Brain microvascular endothelial cell (primary cell): ENCODE results near the gene CC2D1A.

Experiments
- DNase-seq: peaks from one replicate; pipeline ENCODE4 v3.0.0-alpha.2; 2020
- H3K27ac ChIP-seq: fragments of 250-450 bp; sonication (Bioruptor Pico); 2 replicates; pipeline ENCODE4 v1.5.1; 2020; ENCODE audit warnings: mild to moderate bottlenecking, moderate library complexity
- H3K27me3 ChIP-seq: fragments of 250-450 bp; sonication (Bioruptor Pico); replicated peaks from 2 replicates; pipeline ENCODE4 v1.5.1; 2020; ENCODE audit warnings: mild to moderate bottlenecking
- H3K36me3 ChIP-seq: fragments of 250-450 bp; sonication (Bioruptor Pico); replicated peaks from 2 replicates; pipeline ENCODE4 v1.5.1; 2020; ENCODE audit warnings: mild to moderate bottlenecking
- H3K4me3 ChIP-seq: 2 replicates; pipeline ENCODE4 v1.5.1; 2011; ENCODE audit warnings: low read depth, mild to moderate bottlenecking, control low read depth, low read length, moderate library complexity
- CTCF ChIP-seq: IDR thresholded peaks from 2 replicates; pipeline ENCODE4 v1.5.1; 2011; ENCODE audit warnings: low read depth, mild to moderate bottlenecking, moderate library complexity, low read length, control low read depth, inconsistent platforms; ENCODE audit errors: missing control alignments
- in situ Hi-C: cut with HindIII; loops from 2 replicates; pipeline ENCODE4 v1.10.0; 2017; ENCODE audit warnings: low sequenced_read_pairs, low pct_ligation_motif_present

CC2D1A gene

GRCh38 chr19:13868663-13869062 lies 37.3 kb upstream of the CC2D1A start:
- Histone ChIP-seq H3K36me3 (no peaks in the 10 kb centered on the region), H3K4me3 (no peak overlapping the region), H3K27me3 (no peaks in the 10 kb centered on the region), H3K27ac (no peak overlapping the region)
- in situ Hi-C loops, result no loop called here
- TF ChIP-seq CTCF, result no peak
- no peak for DNase-seq

- Histone ChIP-seq H3K36me3 (no peaks in the 10 kb centered on the region), H3K4me3 (no peak overlapping the region), H3K27me3 (no peaks in the 10 kb centered on the region), H3K27ac (no peak overlapping the region)
- no peak for DNase-seq
- TF ChIP-seq CTCF, result no peak
- in situ Hi-C loops, result no loop called here
These were observed 36.7 kb upstream of the CC2D1A start for GRCh38 chr19:13869281-13869680.

GRCh38 chr19:13870873-13871272 lies 35.1 kb upstream of the CC2D1A start:
- Histone ChIP-seq H3K4me3 (no peak overlapping the region), H3K36me3 (no peaks in the 10 kb centered on the region), H3K27me3 (no peaks in the 10 kb centered on the region), H3K27ac (no peak overlapping the region)
- DNase-seq, result no peak
- no peak for TF ChIP-seq CTCF
- in situ Hi-C loops, result no loop called here

GRCh38 chr19:13872339-13872694 lies 33.7 kb upstream of the CC2D1A start:
- no peaks in the 10 kb centered on the region for H3K27me3 ChIP-seq
- no peaks in the 10 kb centered on the region for H3K36me3 ChIP-seq
- in situ Hi-C loops, result no loop called here
- no peak for TF ChIP-seq CTCF
- H3K27ac ChIP-seq, result no peak overlapping the region
- DNase-seq, result no peak
- no peak overlapping the region for H3K4me3 ChIP-seq

- no peaks in the 10 kb centered on the region for H3K36me3 ChIP-seq
- H3K27me3 ChIP-seq, result no peaks in the 10 kb centered on the region
- in situ Hi-C loops, result no loop called here
- H3K4me3 ChIP-seq, result peak overlapping the region; percentile 33
- DNase-seq, result no peak
- H3K27ac ChIP-seq, result no peak overlapping the region
- peak; percentile 37 for TF ChIP-seq CTCF
These were observed 33.2 kb upstream of the CC2D1A start for GRCh38 chr19:13872695-13873389.
